GM23338 (cell line): ENCODE measurements around the gene ITGB1BP1.

Source experiments
- CREB1 ChIP-seq: fragments of 250-450 bp; sonication (Bioruptor Pico); IDR thresholded peaks from 2 replicates; pipeline ENCODE4 v1.5.0; 2020; ENCODE audit warnings: low read depth, mild to moderate bottlenecking, moderate library complexity
- EZH2 ChIP-seq: fragments of 200-600 bp; sonication (generic); IDR thresholded peaks from one replicate; pipeline ENCODE4 v1.8.0; 2017; ENCODE audit warnings: antibody characterized with exemption, mild to moderate bottlenecking, low read depth; ENCODE audit not compliant: unreplicated experiment
- EZH2phosphoT487 ChIP-seq: fragments of 200-600 bp; sonication (generic); IDR thresholded peaks from one replicate; pipeline ENCODE4 v1.8.1; 2018; ENCODE audit warnings: antibody characterized with exemption; ENCODE audit not compliant: unreplicated experiment
- JUNB ChIP-seq: IDR thresholded peaks from one replicate; pipeline ENCODE4 v1.6.1; 2016; ENCODE audit warnings: antibody characterized with exemption; ENCODE audit not compliant: unreplicated experiment
- NANOG ChIP-seq: IDR thresholded peaks from 2 replicates; pipeline ENCODE4 v1.6.1; 2016; ENCODE audit warnings: antibody characterized with exemption, borderline replicate concordance
- POLR2AphosphoS5 ChIP-seq: IDR thresholded peaks from 2 replicates; pipeline ENCODE4 v1.6.1; 2016; ENCODE audit warnings: antibody characterized with exemption, low read depth
- REST ChIP-seq: IDR thresholded peaks from one replicate; pipeline ENCODE4 v1.6.1; 2018; ENCODE audit warnings: antibody characterized with exemption; ENCODE audit not compliant: unreplicated experiment
- STAT1 ChIP-seq: IDR thresholded peaks from one replicate; pipeline ENCODE4 v1.6.1; 2016; ENCODE audit warnings: antibody characterized with exemption; ENCODE audit not compliant: unreplicated experiment
- ZNF114 ChIP-seq: fragments of 250-450 bp; sonication (Bioruptor Pico); IDR thresholded peaks from 2 replicates; pipeline ENCODE4 v1.5.0; 2020; ENCODE audit warnings: mild to moderate bottlenecking, moderate library complexity
- ZNF331 ChIP-seq: fragments of 250-450 bp; sonication (Bioruptor Pico); IDR thresholded peaks from 2 replicates; pipeline ENCODE4 v1.5.0; 2020; ENCODE audit warnings: low read depth, mild to moderate bottlenecking, moderate library complexity
- TF ChIP-seq, protein P1 (sequence below), 2 experiments: fragments of 200-600 bp in 1 of 2; sonication (generic) in 1 of 2; conservative IDR thresholded peaks; 2 replicates each; pipeline versions ENCODE4 v1.5.1 to v1.6.1; 2016 to 2017; ENCODE audit warnings: antibody characterized with exemption in 2 of 2, low read depth in 2 of 2, mild to moderate bottlenecking in 2 of 2, moderate library complexity in 1 of 2

- TF ChIP-seq, protein P1, sequence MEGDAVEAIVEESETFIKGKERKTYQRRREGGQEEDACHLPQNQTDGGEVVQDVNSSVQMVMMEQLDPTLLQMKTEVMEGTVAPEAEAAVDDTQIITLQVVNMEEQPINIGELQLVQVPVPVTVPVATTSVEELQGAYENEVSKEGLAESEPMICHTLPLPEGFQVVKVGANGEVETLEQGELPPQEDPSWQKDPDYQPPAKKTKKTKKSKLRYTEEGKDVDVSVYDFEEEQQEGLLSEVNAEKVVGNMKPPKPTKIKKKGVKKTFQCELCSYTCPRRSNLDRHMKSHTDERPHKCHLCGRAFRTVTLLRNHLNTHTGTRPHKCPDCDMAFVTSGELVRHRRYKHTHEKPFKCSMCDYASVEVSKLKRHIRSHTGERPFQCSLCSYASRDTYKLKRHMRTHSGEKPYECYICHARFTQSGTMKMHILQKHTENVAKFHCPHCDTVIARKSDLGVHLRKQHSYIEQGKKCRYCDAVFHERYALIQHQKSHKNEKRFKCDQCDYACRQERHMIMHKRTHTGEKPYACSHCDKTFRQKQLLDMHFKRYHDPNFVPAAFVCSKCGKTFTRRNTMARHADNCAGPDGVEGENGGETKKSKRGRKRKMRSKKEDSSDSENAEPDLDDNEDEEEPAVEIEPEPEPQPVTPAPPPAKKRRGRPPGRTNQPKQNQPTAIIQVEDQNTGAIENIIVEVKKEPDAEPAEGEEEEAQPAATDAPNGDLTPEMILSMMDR (conservative IDR thresholded peaks at IDR 0.05; ENCODE audit: low read depth in 2 of 2), result no peak
- TF ChIP-seq EZH2, result no peak
- TF ChIP-seq EZH2phosphoT487, result no peak
- TF ChIP-seq REST, result no peak
- TF ChIP-seq NANOG, result no peak
- TF ChIP-seq POLR2AphosphoS5, result no peak
- no peak for TF ChIP-seq ZNF331
- no peak for TF ChIP-seq CREB1 (CRISPR knock-in tag)
- no peak for TF ChIP-seq STAT1
- TF ChIP-seq ZNF114 (CRISPR knock-in tag), result no peak
- TF ChIP-seq JUNB, result no peak
These were observed 63.2 kb downstream of the ITGB1BP1 start for GRCh38 chr2:9360110-9360509.
